ENCODE data around the gene PDCD6IP. TPM values are rescaled to one million over a fixed set of nuclear protein-coding genes. Genes with fewer than 3 reads are reported as not detected.

The PDCD6IP gene
- total RNA-seq, 4 donors from 2014 or later, result 74.3 to 317 (median 164) TPM

DNA sequence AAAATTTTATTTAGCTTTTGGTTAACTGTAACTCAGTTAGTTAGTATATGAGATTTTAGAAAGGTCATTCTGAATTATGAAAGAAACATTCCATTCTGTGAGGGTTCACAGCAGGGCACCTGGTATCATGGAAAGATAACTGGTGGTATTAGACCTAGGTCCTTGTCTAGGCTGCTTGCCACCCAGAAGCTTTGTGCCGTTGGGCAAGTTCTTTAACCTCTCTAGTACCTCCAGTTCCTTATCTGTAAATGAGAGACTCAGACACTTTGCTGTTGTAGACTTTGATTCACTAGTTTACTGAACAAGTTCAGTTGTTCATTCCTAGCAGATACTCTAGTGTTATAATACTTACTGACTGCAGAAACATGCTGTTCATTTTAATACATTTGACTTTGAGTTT, 25.4 kb downstream of the PDCD6IP start:
- Histone ChIP-seq H3K36me3 (no peaks in the 10 kb centered on the region), H3K27ac (no peak overlapping the region), H3K4me1 (peaks cover 0 to 5% of the 10 kb centered on the region in 2 donors), H3K4me3 (no peak overlapping the region), H3K27me3 (no peaks in the 10 kb centered on the region), H3K9me3 (no peaks in the 10 kb centered on the region)
- no peak for DNase-seq
- TF ChIP-seq POLR2A (IDR thresholded peaks at IDR 0.05), result no peak
- TF ChIP-seq, protein P1, sequence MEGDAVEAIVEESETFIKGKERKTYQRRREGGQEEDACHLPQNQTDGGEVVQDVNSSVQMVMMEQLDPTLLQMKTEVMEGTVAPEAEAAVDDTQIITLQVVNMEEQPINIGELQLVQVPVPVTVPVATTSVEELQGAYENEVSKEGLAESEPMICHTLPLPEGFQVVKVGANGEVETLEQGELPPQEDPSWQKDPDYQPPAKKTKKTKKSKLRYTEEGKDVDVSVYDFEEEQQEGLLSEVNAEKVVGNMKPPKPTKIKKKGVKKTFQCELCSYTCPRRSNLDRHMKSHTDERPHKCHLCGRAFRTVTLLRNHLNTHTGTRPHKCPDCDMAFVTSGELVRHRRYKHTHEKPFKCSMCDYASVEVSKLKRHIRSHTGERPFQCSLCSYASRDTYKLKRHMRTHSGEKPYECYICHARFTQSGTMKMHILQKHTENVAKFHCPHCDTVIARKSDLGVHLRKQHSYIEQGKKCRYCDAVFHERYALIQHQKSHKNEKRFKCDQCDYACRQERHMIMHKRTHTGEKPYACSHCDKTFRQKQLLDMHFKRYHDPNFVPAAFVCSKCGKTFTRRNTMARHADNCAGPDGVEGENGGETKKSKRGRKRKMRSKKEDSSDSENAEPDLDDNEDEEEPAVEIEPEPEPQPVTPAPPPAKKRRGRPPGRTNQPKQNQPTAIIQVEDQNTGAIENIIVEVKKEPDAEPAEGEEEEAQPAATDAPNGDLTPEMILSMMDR (IDR thresholded peaks at IDR 0.05), result no peak
- intact Hi-C loops (cut with DNase I; ENCODE audit: low total_unique reads), result no loop called here

DNA sequence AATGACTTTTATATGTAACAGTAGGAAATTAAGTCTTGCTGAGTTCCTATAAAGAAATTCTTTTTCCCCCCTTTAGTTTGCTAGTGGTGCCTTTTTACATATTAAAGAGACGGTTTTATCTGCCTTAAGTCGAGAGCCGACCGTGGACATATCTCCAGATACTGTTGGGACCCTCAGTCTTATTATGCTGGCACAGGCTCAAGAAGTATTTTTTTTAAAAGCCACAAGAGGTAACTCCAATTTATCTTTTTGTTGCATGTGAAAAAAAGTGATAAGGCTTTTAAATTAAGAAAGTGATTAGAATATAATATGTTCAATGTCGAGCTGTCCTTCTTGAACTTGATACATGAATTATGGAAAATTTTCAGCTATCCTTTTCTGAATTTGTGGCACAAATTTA, 26.7 kb downstream of the PDCD6IP start:
- Histone ChIP-seq H3K4me1 (peaks cover 0 to 5% of the 10 kb centered on the region in 2 donors), H3K27ac (no peak overlapping the region), H3K36me3 (no peaks in the 10 kb centered on the region), H3K9me3 (no peaks in the 10 kb centered on the region), H3K27me3 (no peaks in the 10 kb centered on the region), H3K4me3 (no peak overlapping the region)
- DNase-seq, result no peak
- intact Hi-C loops (cut with DNase I; ENCODE audit: low total_unique reads), result no loop called here
- TF ChIP-seq POLR2A (IDR thresholded peaks at IDR 0.05), result no peak
- TF ChIP-seq, protein P1 (IDR thresholded peaks at IDR 0.05), result no peak

DNA sequence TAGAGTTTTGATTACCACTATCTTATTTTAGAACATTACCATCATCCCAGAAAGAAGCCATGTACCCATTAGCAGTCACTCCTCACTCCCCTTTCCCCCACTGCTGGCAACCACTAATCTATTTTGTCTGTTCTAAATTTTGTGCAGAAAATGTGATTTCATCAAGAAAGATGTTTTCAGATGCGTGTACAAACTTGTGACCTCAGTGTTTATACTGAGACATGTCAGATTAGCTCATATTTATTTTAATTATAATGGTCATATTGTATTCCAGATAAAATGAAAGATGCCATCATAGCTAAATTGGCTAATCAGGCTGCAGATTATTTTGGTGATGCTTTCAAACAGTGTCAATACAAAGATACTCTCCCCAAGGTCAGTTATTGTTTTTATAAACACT, 27.8 kb downstream of the PDCD6IP start:
- Histone ChIP-seq H3K27me3 (no peaks in the 10 kb centered on the region), H3K36me3 (no peaks in the 10 kb centered on the region), H3K27ac (no peak overlapping the region), H3K4me1 (peaks cover 0 to 5% of the 10 kb centered on the region in 2 donors), H3K9me3 (no peaks in the 10 kb centered on the region), H3K4me3 (no peak overlapping the region)
- no peak for DNase-seq
- TF ChIP-seq, protein P1 (IDR thresholded peaks at IDR 0.05), result no peak
- intact Hi-C loops (cut with DNase I; ENCODE audit: low total_unique reads), result no loop called here

DNA sequence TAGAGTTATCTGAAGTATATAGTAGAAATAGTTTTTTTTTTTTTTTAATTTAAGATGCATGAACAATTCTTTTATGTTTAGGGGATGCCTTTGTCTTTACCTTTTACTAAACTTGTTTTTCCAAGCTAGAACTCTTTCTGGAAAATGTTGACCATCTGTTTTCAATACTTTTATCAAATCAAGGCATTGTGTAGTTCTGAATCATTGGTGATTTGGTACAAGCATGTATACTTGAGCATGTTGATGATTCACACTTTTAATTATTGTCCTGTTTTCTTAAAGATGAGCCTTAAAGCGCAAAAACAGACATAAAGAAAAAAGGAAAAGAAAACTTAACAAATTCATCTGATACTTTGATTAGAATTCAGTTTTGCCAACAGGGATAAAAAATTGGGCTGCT, 28.3 kb downstream of the PDCD6IP start:
- H3K4me3 ChIP-seq, result no peak overlapping the region
- H3K9me3 ChIP-seq, result no peaks in the 10 kb centered on the region
- no peaks in the 10 kb centered on the region for H3K27me3 ChIP-seq
- H3K36me3 ChIP-seq, result no peaks in the 10 kb centered on the region
- DNase-seq, result no peak
- no peak for TF ChIP-seq POLR2A (IDR thresholded peaks at IDR 0.05)
- TF ChIP-seq, protein P1 (IDR thresholded peaks at IDR 0.05), result no peak
- H3K4me1 ChIP-seq, result peaks cover 0 to 3% of the 10 kb centered on the region in 2 donors
- no peak overlapping the region for H3K27ac ChIP-seq
- intact Hi-C loops (cut with DNase I; ENCODE audit: low total_unique reads), result no loop called here

DNA sequence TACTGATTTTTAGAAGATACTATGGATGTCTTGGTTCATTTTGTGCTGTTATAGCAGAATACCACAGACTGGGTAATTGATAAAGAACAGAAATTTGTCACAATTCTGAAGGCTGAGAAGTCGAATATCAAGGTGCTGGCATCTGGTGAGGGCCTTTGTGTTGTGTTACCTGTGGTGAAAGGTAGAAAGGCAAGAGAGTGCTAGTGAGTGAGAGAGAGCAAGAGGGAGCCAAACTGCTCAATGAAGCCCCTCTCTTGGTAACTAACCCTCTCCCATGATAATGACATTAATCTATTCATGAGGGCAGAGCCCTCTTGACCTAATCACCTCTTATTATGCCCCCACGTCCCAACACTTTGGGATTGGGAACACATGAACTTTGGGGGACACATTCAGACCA, 31.3 kb downstream of the PDCD6IP start:
- intact Hi-C loops (cut with DNase I; ENCODE audit: low total_unique reads), result no loop called here
- no peaks in the 10 kb centered on the region for H3K36me3 ChIP-seq

More for the DNA sequence above, 31.3 kb downstream of the PDCD6IP start:
- no peaks in the 10 kb centered on the region for H3K27me3 ChIP-seq
- H3K4me1 ChIP-seq, result no peaks in the 10 kb centered on the region
- no peaks in the 10 kb centered on the region for H3K9me3 ChIP-seq
- DNase-seq, result no peak
- no peak for TF ChIP-seq POLR2A (IDR thresholded peaks at IDR 0.05)
- TF ChIP-seq, protein P1 (IDR thresholded peaks at IDR 0.05), result no peak
- H3K4me3 ChIP-seq, result no peak overlapping the region
- no peak overlapping the region for H3K27ac ChIP-seq
